Glutamatergic neuron (in vitro differentiated cells): ENCODE measurements around the gene OR1A1. TPM values are rescaled to one million over a fixed set of nuclear protein-coding genes. Genes with fewer than 3 reads are reported as not detected.

Source experiments
- DNase-seq: peaks from one replicate; pipeline ENCODE4 v3.0.0; 2022
- H3K27ac Mint-ChIP-seq: one replicate; pipeline ENCODE4 v1.8.0; 2020; ENCODE audit warnings: mild to moderate bottlenecking, mixed read lengths, inconsistent platforms; ENCODE audit not compliant: unreplicated experiment
- H3K27me3 Mint-ChIP-seq: one replicate; pipeline ENCODE4 v1.8.0; 2020; ENCODE audit warnings: mild to moderate bottlenecking, moderate library complexity, mixed read lengths, inconsistent platforms; ENCODE audit not compliant: unreplicated experiment
- H3K36me3 Mint-ChIP-seq: one replicate; pipeline ENCODE4 v1.8.0; 2020; ENCODE audit warnings: mild to moderate bottlenecking, mixed read lengths, inconsistent platforms; ENCODE audit not compliant: unreplicated experiment
- H3K4me1 Mint-ChIP-seq: one replicate; pipeline ENCODE4 v1.8.0; 2020; ENCODE audit warnings: mild to moderate bottlenecking, low read depth, mixed read lengths, inconsistent platforms; ENCODE audit not compliant: unreplicated experiment
- H3K4me3 Mint-ChIP-seq: one replicate; pipeline ENCODE4 v1.8.0; 2020; ENCODE audit warnings: mild to moderate bottlenecking, mixed read lengths, inconsistent platforms; ENCODE audit not compliant: unreplicated experiment
- H3K9me3 Mint-ChIP-seq: one replicate; pipeline ENCODE4 v1.8.0; 2020; ENCODE audit warnings: mild to moderate bottlenecking, moderate library complexity, mixed read lengths, inconsistent platforms; ENCODE audit not compliant: unreplicated experiment
- CTCF ChIP-seq: fragments of 200-600 bp; sonication (generic); IDR thresholded peaks from one replicate; pipeline ENCODE4 v1.5.0; 2021; ENCODE audit not compliant: partially characterized antibody, unreplicated experiment
- long read RNA-seq: library from polyadenylated mRNA; unstranded; transcript quantifications from one replicate; pipeline ENCODE4 v2.0.0, GENCODE V29; 2020; ENCODE audit not compliant: unreplicated experiment
- total RNA-seq: library from RNA; stranded (reverse); fragmentation: NEBNext Ultra II Directional; extraction: Animal tissue kit (Norgen Biotek cat#: 25700); gene quantifications from one replicate; pipeline ENCODE4 v1.2.1, GENCODE V29; 2021; ENCODE audit not compliant: unreplicated experiment

OR1A1 gene
- total RNA-seq = not detected
- long read RNA-seq = 0 reads

GRCh38 chr17:3207367-3207766 is at the start of gene OR1A1:
TSS of gene OR1A1 (plus strand) at chr17:3207667. CDS start at chr17:3215621, 7,954 bp downstream.
- Mint-ChIP-seq H3K9me3 (no peaks in the 10 kb centered on the region), H3K4me1 (no peaks in the 10 kb centered on the region), H3K27me3 (no peaks in the 10 kb centered on the region), H3K36me3 (no peaks in the 10 kb centered on the region), H3K4me3 (no peak within 1 kb of the TSS), H3K27ac (no peak within 1 kb of the TSS)
- no peak for TF ChIP-seq CTCF
- no peak for DNase-seq

- no peak for TF ChIP-seq CTCF
- peaks cover 8% of the 10 kb centered on the region for H3K9me3 Mint-ChIP-seq
- H3K4me3 Mint-ChIP-seq = no peak overlapping the region
- H3K4me1 Mint-ChIP-seq = no peaks in the 10 kb centered on the region
- H3K36me3 Mint-ChIP-seq = peaks cover 11% of the 10 kb centered on the region
- no peak overlapping the region for H3K27ac Mint-ChIP-seq
- no peak for DNase-seq
- H3K27me3 Mint-ChIP-seq = no peaks in the 10 kb centered on the region
Observed at GRCh38 chr17:3167574-3167973, 39.9 kb upstream of the OR1A1 start.

- H3K27ac Mint-ChIP-seq = no peak overlapping the region
- no peaks in the 10 kb centered on the region for H3K27me3 Mint-ChIP-seq
- H3K4me3 Mint-ChIP-seq = no peak overlapping the region
- DNase-seq = no peak
- no peak for TF ChIP-seq CTCF
- no peaks in the 10 kb centered on the region for H3K9me3 Mint-ChIP-seq
- H3K36me3 Mint-ChIP-seq = no peaks in the 10 kb centered on the region
- H3K4me1 Mint-ChIP-seq = no peaks in the 10 kb centered on the region
Observed at GRCh38 chr17:3189961-3190360, 17.5 kb upstream of the OR1A1 start.

GRCh38 chr17:3197219-3197618 is 10.2 kb upstream of the OR1A1 start, which contains the start of gene OR1A2:
TSS of gene OR1A2 (plus strand) at chr17:3197519. CDS start at chr17:3197519, 0 bp downstream.
- peaks cover 5% of the 10 kb centered on the region for H3K36me3 Mint-ChIP-seq
- no peak for DNase-seq
- no peak within 1 kb of the TSS for H3K4me3 Mint-ChIP-seq
- no peaks in the 10 kb centered on the region for H3K4me1 Mint-ChIP-seq
- TF ChIP-seq CTCF = no peak
- peaks cover 3% of the 10 kb centered on the region for H3K9me3 Mint-ChIP-seq
- no peak within 1 kb of the TSS for H3K27ac Mint-ChIP-seq
- H3K27me3 Mint-ChIP-seq = no peaks in the 10 kb centered on the region

- Mint-ChIP-seq H3K4me1 (no peaks in the 10 kb centered on the region), H3K27me3 (no peaks in the 10 kb centered on the region), H3K4me3 (no peak overlapping the region), H3K36me3 (no peaks in the 10 kb centered on the region), H3K27ac (no peak overlapping the region), H3K9me3 (no peaks in the 10 kb centered on the region)
- DNase-seq = no peak
- no peak for TF ChIP-seq CTCF
Observed at GRCh38 chr17:3208484-3208883, 1.0 kb downstream of the OR1A1 start.
